WERI-Rb-1 (cell line): Measurements from ENCODE around the gene LOXHD1.

Experiments
- DNase-seq: peaks from one replicate; pipeline ENCODE4 v3.0.0-alpha.2; 2020
- H3K27ac ChIP-seq: fragments of 250-450 bp; sonication (Bioruptor Pico); 2 replicates; pipeline ENCODE4 v1.5.1; 2020; ENCODE audit warnings: mild to moderate bottlenecking, moderate library complexity
- H3K27me3 ChIP-seq: fragments of 250-450 bp; sonication (Bioruptor Pico); 2 replicates; pipeline ENCODE4 v1.5.1; 2021; ENCODE audit warnings: mild to moderate bottlenecking, low read depth, moderate library complexity; ENCODE audit not compliant: insufficient read depth, severe bottlenecking
- H3K36me3 ChIP-seq: fragments of 250-450 bp; sonication (Bioruptor Pico); 2 replicates; pipeline ENCODE4 v1.5.1; 2020; ENCODE audit warnings: mild to moderate bottlenecking, moderate library complexity
- H3K4me3 ChIP-seq: 2 replicates; pipeline ENCODE4 v1.5.1; 2011; ENCODE audit warnings: low read depth, mild to moderate bottlenecking, control low read depth, low read length
- H3K9me3 ChIP-seq: fragments of 250-450 bp; sonication (Bioruptor Pico); 2 replicates; pipeline ENCODE4 v1.5.1; 2021; ENCODE audit warnings: mild to moderate bottlenecking, moderate library complexity; ENCODE audit not compliant: severe bottlenecking
- TF ChIP-seq, protein P1 (sequence below): IDR thresholded peaks from 2 replicates; pipeline ENCODE4 v1.5.1; 2011; ENCODE audit warnings: low read depth, mild to moderate bottlenecking, control low read depth, inconsistent platforms, low read length

Gene LOXHD1

GRCh38 chr18:46547520-46547919 lies 109.5 kb downstream of the LOXHD1 start:
- H3K9me3 ChIP-seq: peaks cover 6% of the 10 kb centered on the region
- H3K4me3 ChIP-seq: no peak overlapping the region
- H3K27ac ChIP-seq: no peak overlapping the region
- TF ChIP-seq, protein P1, sequence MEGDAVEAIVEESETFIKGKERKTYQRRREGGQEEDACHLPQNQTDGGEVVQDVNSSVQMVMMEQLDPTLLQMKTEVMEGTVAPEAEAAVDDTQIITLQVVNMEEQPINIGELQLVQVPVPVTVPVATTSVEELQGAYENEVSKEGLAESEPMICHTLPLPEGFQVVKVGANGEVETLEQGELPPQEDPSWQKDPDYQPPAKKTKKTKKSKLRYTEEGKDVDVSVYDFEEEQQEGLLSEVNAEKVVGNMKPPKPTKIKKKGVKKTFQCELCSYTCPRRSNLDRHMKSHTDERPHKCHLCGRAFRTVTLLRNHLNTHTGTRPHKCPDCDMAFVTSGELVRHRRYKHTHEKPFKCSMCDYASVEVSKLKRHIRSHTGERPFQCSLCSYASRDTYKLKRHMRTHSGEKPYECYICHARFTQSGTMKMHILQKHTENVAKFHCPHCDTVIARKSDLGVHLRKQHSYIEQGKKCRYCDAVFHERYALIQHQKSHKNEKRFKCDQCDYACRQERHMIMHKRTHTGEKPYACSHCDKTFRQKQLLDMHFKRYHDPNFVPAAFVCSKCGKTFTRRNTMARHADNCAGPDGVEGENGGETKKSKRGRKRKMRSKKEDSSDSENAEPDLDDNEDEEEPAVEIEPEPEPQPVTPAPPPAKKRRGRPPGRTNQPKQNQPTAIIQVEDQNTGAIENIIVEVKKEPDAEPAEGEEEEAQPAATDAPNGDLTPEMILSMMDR: no peak
- DNase-seq: no peak
- no peaks in the 10 kb centered on the region for H3K27me3 ChIP-seq
- H3K36me3 ChIP-seq: no peaks in the 10 kb centered on the region

DNA sequence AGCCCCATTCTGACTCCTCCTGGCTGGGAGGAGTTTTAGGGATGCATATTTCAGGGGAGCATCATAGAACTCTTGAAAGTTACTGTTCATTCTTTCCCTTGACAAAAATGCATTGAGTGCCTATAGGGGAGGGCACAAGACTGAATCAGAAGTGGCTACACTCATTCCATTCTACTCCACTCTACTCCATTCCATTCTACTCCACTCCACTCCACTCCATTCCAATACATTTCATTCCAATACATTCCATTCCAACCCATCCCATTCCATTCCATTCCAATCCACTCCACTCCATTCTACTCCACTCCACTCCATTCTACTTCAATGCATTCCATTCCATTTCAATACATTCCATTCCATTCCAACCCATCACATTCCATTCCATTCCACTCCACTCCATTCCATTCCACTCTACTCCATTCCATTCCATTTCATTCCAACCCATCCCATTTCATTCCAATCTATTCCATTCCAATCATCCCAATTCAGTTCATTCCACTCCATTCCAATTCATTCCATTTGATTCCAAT lies 110.8 kb downstream of the LOXHD1 start:
- Histone ChIP-seq H3K9me3 (peaks cover 6% of the 10 kb centered on the region), H3K27me3 (no peaks in the 10 kb centered on the region), H3K4me3 (no peak overlapping the region), H3K27ac (no peak overlapping the region), H3K36me3 (no peaks in the 10 kb centered on the region)
- TF ChIP-seq, protein P1: no peak
- no peak for DNase-seq

DNA sequence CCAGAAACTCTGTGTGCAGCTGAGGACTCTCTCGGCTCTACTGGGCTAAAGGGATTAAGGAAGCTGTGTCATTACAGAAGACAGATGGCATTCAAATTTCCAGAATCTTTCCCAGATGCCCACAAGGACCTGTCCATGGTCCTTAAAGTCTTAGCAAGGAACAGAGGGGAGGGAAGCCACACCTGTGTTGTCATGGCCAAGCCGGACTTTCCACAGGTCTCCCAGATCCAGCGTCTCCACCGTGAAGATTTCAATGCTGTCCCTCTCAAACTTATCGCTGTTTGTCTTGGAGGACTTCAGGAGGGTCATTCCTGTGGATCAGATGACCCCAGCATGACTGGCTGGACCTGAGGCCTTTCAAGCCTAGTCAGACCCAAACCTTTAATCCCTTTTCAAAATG lies 114.5 kb downstream of the LOXHD1 start:
- Histone ChIP-seq H3K27me3 (no peaks in the 10 kb centered on the region), H3K36me3 (no peaks in the 10 kb centered on the region), H3K27ac (no peak overlapping the region), H3K4me3 (no peak overlapping the region), H3K9me3 (no peaks in the 10 kb centered on the region)
- TF ChIP-seq, protein P1: no peak
- DNase-seq: peak; percentile 55

- TF ChIP-seq, protein P1: no peak
- no peak for DNase-seq
- H3K27me3 ChIP-seq: no peaks in the 10 kb centered on the region
- H3K9me3 ChIP-seq: no peaks in the 10 kb centered on the region
- H3K4me3 ChIP-seq: no peak overlapping the region
- no peak overlapping the region for H3K27ac ChIP-seq
- H3K36me3 ChIP-seq: no peaks in the 10 kb centered on the region
Observed at GRCh38 chr18:46541626-46542189, 115.3 kb downstream of the LOXHD1 start.

- H3K27me3 ChIP-seq: no peaks in the 10 kb centered on the region
- no peaks in the 10 kb centered on the region for H3K36me3 ChIP-seq
- H3K27ac ChIP-seq: no peak overlapping the region
- TF ChIP-seq, protein P1: no peak
- H3K4me3 ChIP-seq: no peak overlapping the region
- no peak for DNase-seq
- H3K9me3 ChIP-seq: no peaks in the 10 kb centered on the region
Observed at GRCh38 chr18:46538376-46538775, 118.6 kb downstream of the LOXHD1 start.
